Activated T-cell treated with anti-CD3 and anti-CD28 coated beads, Interleukin-2, amount 50 U/mL, for 1 hour (primary cell): ENCODE measurements around the gene SLC39A1.

ENCODE experiments used
- DNase-seq: peaks from one replicate; pipeline ENCODE4 v3.0.0-alpha.2; 2020

The SLC39A1 gene

DNA sequence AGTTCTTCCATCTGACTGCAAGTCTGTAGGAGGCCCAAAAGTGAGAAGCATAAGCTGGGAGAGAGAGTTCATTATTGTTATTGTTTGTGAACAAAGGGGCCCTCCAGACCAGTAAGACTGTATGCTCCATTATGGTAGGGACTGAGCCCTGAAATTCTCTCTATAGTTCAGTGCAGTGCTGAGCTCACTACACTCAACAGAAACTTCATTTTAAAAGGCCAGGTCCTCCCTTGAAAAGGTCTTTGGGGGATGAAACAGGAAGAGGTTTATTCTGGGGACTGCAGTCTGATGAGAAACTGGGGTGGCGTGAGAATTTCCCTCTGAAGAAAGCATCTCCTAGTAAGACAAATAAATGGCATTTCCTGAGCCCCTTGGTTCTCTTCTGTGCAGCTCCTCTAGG lies 35.1 kb downstream of the SLC39A1 start:
- no peak for DNase-seq

DNA sequence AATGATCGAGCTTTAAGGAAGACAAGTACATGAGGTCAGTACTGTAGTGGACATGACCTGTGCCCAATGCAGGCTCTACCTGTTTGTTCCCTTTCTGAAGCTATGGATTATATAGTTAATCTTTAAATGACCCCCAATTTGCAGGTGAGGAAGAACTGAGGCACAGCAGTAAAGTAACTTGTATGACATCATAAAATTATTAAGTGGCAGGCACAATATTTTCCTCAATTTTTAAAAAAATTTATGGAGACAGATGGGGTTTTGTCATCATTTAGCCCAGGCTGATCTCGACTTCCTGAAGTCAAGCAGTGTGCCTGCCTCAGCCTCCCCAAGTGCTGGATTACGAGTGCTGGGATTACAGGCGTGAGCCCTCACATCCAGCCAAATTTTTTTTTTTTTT lies 36.9 kb downstream of the SLC39A1 start:
- DNase-seq: no peak

DNA sequence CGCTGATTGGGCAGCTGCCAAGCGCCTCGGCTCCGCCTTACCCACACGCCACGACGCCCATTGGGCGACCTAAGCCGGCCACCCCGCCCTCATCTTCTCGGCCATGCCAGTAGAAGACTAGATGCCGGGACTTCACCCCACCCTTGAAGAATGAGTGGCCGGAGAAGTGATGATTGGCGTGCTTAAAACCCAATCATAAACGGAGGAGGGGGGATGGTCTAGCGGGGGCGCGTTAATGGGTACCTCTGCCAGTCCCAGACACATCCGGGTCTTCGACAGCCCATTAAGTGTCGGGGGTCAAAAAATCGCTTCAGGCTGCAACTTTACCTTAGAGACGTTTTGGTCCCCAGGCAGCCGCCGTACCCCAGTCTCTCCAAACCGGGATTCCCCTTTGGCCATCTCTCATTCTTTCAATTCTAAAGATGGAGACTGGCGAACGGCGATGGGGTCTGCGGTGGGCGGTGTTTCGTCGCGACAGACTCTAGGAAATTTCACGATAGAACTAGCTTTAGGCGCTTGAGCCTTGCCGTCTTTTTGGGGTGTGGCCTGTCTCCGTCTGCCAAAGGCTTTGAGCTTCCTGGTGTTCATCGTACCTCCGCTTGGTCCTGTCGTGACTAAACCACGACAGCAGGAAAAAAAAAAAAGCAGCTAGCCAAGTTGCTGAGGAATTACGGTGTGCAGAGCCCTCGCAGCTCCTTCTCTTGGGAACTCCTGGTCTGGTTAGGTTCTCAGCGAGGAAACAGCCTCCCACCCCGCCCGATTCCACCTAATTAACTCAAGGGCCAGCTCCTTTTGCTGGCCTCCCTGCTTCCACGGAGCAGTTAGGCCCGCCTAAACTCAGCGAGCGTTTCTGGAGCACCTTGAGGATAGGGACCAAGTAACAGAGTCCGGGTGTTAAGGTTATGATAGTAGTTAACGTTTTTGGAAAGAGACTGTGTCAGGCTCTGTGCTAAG lies 40.1 kb downstream of the SLC39A1 start, which contains the start of gene GATAD2B:
GATAD2B (minus strand) TSS at position 1 of the 954 bp plus-strand sequence. CDS start 94,625 bp downstream, outside the sequence.
- DNase-seq: peak; percentile 96

DNA sequence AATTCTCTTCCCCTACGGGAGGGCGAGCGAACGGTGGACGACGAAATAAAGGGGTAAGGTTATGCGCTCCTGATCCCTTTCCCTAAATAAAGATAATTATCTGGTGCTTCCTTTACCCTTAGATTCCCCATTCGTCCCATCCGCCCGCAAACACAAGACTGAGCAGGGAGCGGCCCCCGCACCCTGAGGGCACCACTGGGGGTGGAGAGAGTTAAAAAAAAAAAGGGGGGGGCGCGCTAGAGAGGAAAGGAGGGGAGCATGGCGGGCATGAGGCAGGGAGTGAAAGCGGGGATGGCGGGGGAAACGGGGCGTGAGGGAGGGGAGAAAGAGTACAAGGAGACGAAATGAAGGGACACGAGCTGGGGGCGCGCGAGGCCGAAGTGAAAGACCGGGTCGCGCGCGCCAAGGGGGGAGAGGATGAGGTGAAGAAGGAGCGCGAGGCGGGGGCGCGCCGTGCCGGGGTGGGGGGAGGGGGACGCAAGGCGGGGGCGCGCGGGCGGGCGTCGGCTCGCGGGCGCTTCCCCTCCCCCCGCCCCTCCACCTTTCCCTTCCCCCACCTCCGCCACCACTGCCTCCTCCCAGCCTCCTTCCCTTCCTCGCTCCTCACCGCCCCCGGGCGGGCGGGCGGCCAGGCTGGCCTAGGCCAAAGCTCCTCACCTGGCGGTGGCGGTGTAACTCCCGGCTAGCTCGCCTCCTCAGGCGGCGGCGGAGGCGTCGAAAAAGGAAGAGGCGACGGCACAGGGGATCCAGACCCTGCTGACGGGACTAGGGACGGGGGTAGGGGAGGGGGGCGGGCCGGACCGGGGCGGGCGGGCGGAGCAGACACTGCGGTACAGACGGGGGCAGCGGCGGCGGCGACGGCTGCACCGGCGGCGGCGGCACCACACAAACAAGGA lies 41.0 kb downstream of the SLC39A1 start:
- DNase-seq: no peak

DNA sequence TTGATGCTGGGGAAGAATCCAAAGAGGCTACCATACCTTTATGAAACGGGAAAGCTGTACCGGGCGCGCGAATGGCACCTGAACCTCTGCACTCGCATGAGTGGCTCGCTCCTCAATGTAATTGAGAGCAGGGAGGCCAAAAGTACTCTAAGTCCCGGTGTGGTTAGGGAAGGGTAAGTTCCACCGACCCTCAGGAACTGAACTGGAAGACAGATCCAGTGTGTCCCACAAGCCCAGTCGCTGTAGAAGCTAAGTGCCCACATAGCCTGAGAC lies 41.6 kb downstream of the SLC39A1 start:
- DNase-seq: peak; percentile 29

DNA sequence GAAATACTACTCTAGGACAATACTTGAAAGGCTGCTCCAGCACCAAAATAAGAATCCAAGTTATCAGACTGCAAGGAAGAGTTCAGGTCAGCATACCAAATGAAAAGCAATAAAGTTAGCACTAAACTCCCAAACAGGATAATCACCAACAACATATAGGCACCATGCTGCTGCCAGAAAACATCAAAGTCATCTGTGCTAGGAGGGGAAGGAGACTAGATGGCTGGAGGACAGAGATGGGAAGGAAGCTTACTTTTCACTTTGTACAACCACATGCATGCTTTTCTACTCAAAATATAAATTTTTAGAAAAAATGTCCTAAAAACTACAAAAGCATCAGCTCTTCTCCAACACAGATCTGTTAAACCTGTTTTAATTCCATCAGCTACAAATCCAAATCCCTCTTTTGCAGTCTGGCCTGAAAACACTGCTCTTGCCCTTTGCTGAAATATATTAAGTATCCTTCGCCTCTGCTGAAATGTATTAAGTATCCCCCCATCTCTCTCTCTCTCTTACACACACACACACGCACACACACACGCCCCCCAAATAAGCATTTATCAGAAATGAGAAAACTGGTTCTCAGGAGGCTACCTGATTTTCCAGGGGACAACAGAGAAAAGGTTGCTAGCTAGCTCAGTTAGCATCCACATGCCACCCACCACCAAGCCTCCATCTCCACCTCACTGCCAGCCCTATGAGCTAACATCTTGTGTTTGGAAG lies 42.1 kb downstream of the SLC39A1 start:
- no peak for DNase-seq

DNA sequence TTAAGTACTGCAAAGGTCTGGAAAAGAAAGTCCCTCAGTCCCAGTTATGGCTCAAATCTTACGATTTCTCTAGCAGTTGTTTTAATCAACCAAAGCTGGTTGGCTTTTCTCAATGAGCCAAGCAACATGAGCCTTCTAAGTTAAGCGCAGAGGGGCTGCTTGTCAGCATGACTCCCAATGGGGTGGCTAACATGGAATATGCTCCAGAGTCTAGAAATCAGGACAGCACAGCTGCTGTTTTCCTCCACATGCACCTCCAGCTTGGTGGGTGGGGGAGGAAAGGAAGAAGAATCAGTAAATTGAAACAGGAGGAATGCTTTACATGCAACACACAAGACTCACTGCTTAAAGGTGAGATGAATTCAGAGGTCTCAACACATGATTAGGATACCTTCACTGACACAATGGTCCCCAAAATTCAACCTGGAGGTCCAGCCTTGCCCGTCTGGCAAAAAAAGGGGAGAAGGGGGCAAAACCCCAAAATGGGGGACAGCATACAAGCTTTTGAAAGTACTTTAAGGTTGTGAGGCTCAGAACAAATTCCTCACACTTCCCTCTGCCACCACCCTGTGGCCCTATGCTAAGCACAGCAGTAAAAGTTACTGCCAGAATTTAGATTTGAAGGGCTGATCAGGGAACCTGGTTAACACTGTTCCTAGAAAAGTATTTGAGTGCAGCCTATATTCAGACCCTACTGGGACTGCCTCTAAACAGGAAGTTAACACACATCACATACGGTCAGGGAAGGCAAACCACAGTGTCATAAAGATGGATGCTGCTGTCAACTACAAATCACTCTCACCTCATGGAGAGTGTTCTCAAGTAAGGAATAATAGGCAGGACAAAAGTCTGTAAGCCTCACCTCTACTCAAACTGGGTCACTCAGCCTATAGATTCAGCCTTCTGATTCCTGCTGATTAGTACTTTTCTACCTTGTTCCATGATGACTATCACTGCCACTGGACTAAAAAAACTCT lies 43.2 kb downstream of the SLC39A1 start:
- DNase-seq: peak; percentile 23

DNA sequence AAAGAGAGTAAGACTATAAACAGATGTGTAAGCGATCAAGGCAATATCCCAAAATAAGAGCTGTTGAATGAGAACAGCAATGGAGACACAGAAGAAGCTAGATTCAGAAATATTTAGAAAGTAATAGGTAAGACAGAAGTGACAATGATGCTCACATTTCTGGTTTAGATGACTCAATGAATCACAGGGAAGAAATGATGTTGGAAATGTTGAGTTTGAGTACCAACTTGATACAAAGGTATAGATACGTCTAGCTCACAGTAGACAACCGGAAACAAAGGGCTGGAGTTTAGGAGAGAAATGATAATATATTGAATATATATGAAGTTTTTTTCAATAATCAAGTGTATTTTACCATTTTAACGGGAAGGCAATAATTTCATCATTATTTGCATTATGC lies 47.0 kb downstream of the SLC39A1 start:
- DNase-seq: no peak

DNA sequence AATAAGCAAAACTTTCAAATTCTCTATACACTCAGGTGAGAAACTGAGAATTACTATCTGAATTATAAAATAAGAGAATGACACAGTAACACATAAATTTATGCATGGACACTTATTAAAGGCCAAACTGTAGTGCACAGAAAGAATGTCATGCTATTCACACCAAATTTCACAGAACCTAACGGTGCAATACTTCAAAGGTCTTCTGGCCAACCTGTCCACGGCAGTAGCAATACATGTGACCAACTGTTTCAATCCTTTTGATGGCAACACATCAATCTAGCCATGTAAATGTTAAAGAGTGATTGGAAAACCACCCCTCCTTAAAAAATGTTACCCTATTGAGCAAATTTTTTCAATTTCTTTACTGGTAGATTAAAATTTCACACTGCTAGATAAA lies 51.0 kb downstream of the SLC39A1 start:
- no peak for DNase-seq

DNA sequence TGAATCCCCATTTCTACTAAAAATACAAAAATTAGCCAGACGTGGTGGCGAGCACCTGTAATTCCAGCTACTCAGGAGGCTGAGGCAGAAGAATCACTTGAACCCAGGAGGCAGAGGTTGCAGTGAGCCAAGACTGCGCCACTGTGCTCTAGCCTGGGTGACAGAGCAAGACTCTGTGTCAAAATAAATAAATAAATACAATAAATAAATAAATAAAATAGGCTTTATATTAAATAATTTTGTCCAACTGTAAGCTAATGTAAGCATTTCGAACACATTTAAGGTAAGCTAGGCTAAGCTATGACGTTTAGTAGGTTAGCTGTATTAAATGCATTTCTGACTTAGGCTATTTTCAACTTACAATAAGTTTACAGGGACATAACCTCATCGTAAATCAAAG lies 52.8 kb downstream of the SLC39A1 start:
- DNase-seq: peak; percentile 10
